ENCODE results near the gene CDH11. TPM values are rescaled to one million over a fixed set of nuclear protein-coding genes. Genes with fewer than 3 reads are reported as not detected.

CDH11 gene
- total and polyA plus RNA-seq, 9 of the 15 experiments (the other 6 are each of a cell fraction or from before 2014, with no cell fraction given) = 0.18 TPM; not detected in 8

DNA sequence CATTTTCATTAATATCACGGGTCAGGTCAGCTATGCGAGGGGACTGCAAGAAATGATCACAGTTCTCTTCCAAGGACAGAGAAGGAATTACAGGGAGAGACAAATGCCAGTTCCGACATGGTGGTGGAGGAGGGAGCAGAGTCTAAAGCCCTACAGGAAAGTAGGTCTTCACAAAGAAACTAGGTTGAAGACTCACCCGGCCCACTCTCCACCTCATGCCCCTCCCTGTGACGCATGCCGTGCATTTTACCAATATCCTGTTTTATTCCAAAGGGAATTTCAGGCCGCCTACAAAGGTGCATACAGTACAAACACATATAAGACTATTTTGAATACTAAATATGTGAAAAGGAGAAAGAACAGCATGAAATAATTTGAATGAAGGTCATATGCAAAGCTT, 56.8 kb downstream of the CDH11 start (continued):
- TF ChIP-seq SMARCA4 (IDR thresholded peaks at IDR 0.05) = no peak
- TF ChIP-seq ATF2 (CRISPR knock-in tag; IDR thresholded peaks at IDR 0.05) = no peak
- no peak for TF ChIP-seq HNRNPUL1 (IDR thresholded peaks at IDR 0.05; ENCODE audit: low read length)
- no peak for TF ChIP-seq POLR3A (IDR thresholded peaks at IDR 0.05; ENCODE audit: borderline replicate concordance, extremely low read depth, insufficient read depth, insufficient read length)
- TF ChIP-seq HDAC2 (IDR thresholded peaks at IDR 0.05) = no peak
- no peak for TF ChIP-seq ZNF707 (CRISPR knock-in tag; conservative IDR thresholded peaks at IDR 0.05)
- no peak for TF ChIP-seq CC2D1A (IDR thresholded peaks at IDR 0.05)
- TF ChIP-seq, protein P1, sequence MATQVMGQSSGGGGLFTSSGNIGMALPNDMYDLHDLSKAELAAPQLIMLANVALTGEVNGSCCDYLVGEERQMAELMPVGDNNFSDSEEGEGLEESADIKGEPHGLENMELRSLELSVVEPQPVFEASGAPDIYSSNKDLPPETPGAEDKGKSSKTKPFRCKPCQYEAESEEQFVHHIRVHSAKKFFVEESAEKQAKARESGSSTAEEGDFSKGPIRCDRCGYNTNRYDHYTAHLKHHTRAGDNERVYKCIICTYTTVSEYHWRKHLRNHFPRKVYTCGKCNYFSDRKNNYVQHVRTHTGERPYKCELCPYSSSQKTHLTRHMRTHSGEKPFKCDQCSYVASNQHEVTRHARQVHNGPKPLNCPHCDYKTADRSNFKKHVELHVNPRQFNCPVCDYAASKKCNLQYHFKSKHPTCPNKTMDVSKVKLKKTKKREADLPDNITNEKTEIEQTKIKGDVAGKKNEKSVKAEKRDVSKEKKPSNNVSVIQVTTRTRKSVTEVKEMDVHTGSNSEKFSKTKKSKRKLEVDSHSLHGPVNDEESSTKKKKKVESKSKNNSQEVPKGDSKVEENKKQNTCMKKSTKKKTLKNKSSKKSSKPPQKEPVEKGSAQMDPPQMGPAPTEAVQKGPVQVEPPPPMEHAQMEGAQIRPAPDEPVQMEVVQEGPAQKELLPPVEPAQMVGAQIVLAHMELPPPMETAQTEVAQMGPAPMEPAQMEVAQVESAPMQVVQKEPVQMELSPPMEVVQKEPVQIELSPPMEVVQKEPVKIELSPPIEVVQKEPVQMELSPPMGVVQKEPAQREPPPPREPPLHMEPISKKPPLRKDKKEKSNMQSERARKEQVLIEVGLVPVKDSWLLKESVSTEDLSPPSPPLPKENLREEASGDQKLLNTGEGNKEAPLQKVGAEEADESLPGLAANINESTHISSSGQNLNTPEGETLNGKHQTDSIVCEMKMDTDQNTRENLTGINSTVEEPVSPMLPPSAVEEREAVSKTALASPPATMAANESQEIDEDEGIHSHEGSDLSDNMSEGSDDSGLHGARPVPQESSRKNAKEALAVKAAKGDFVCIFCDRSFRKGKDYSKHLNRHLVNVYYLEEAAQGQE (IDR thresholded peaks at IDR 0.05; ENCODE audit: borderline replicate concordance) = no peak
- TF ChIP-seq, protein P1 (CRISPR knock-in tag; IDR thresholded peaks at IDR 0.05; ENCODE audit: low read depth) = no peak
- TF ChIP-seq, protein P2, sequence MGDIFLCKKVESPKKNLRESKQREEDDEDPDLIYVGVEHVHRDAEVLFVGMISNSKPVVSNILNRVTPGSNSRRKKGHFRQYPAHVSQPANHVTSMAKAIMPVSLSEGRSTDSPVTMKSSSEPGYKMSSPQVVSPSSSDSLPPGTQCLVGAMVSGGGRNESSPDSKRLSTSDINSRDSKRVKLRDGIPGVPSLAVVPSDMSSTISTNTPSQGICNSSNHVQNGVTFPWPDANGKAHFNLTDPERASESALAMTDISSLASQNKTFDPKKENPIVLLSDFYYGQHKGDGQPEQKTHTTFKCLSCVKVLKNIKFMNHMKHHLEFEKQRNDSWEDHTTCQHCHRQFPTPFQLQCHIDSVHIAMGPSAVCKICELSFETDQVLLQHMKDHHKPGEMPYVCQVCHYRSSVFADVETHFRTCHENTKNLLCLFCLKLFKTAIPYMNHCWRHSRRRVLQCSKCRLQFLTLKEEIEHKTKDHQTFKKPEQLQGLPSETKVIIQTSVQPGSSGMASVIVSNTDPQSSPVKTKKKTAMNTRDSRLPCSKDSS (IDR thresholded peaks at IDR 0.05; ENCODE audit: low read depth, partially characterized antibody) = no peak
- TF ChIP-seq ZNF263 (CRISPR knock-in tag; IDR thresholded peaks at IDR 0.05; ENCODE audit: borderline replicate concordance) = no peak

All from K562 (cell line).